NCI-H2196 treated with DMSO at 0.1 percent for 48 hours (cell line): ENCODE measurements around the gene DPF3.

Experiments
- DNase-seq: peaks from one replicate; lab custom pipeline; 2025; ENCODE audit not compliant: unreplicated experiment; lab: John Stamatoyannopoulos, UW

Gene DPF3

DNA sequence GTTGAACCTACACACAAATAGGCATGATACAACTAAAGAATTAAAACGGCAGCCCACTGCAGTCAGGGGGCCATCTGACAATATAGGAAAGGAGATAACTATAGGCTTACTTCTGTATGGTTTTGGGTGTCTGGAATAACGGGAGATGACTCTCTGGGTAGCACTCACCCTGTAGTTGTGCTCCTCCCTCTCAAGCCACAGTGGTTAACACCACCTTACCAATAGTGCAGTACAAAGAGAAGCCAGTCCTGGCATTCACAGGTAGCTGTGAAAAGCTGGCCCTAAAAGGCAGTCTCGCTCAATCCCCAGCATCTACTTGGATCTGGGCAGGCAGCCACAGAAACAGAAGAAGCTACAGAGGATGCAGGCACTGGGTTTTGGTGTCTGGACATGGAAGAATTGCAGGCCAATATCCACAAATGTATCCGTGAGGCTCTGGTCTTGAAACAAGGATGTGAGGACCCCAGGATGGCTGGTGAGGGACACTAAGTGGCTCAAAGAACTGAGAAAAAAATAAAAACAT, 93.0 kb downstream of the DPF3 start:
- no peak for DNase-seq

DNA sequence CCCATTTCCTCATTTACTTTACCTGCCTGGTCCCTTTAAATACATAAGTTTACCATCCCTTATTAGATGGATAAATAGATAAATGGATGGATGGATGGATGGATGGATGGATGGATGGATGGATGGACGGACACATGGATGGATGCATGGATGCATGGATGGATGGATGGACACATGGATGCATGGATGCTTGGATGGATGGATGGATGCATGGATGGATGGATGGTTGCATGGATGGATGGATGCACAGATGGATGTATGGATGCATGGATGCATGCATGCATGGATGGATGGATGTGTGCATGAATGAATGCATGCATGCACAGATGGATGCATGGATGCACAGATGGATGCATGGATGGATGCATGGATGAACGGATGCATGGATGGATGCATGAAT, 93.6 kb downstream of the DPF3 start:
- no peak for DNase-seq

DNA sequence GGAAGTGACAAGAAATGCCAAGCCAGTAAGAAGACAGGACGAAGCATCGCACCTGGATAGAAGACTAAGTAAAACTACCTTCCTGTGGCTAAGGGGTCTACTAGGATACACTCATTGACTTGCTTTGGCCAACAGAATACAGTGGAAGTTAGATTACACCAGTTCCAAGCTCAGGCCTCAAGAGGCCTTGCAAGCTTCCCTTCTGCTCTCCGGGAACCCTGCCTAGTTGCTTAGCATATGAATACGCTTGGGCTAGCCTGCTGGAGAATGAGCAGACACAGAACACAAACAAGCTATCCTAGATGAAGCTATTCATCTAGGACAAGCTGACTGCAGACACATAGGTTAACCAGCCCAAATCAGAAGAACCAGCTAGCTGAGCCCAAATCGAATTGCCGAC, 97.0 kb downstream of the DPF3 start:
- DNase-seq = no peak

DNA sequence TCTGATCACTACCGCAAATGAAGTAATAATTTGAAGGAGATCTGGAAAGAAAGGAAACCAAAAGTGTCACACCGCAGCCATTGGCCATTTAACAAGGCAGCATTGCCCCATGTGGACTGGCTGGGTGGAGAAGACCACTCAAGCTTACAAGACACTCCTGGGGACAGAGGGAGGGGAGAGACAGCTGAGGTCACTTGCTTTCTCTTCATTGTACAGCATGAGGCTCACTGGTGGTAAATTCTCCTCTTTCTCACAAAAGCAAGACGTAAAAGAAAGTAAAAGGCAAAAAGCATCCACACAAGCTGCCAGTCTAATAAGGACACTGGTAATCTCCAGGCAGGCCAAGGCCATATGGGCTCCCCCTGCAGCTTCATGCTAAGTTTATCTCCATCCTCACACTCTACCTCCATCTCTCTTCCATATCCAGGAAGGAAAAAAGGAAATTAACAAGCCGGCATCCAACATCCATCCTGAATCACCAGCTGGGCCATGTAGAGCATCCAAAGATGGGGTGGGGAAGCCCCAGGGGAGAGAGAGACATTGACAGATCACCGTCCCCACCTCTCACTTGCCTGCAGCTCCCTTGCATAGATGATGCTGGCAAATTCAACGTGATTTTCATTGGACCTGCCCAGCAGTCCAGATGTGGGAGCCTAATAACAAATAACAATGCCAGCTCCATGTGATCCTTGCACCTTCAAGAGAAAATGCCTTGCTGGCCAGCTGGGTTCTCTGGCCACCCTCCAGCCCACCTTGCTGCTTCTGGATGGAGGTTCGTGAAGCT, 100.6 kb downstream of the DPF3 start:
- DNase-seq = no peak

DNA sequence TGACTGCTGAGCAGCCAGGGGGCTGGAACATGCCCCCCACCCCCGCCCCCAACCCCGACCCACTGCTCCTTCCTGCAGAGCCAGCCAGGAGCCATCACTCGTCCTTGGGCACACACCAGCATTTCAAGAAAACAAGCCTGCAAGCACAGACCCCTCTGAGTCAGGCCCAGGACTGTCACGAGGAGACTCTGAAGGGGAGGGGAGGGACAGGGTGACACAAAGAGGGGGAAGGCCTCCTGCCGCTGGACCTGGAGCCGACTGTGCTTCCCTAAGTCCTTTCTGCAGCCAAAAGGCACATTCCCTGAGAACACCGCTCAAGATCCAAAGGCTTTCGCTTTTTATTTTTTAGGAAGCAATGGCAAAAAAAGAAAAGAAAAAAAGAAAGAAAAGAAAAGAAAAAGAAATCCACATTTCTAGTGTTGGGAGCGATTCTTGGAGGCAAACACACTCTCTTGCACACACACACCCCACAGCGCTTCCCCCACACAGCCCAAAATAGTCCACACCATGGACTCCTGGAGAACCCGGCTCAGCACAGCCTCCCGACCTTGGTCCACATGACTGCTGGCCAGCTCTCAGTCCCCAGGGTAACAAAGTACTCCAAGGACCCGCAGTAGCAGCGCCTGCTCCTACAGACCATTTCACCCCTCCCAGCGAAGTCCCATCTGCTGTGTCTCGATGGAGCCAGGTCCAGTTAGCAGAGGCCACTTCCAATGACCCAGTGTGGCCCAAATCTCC, 101.7 kb downstream of the DPF3 start:
- no peak for DNase-seq

DNA sequence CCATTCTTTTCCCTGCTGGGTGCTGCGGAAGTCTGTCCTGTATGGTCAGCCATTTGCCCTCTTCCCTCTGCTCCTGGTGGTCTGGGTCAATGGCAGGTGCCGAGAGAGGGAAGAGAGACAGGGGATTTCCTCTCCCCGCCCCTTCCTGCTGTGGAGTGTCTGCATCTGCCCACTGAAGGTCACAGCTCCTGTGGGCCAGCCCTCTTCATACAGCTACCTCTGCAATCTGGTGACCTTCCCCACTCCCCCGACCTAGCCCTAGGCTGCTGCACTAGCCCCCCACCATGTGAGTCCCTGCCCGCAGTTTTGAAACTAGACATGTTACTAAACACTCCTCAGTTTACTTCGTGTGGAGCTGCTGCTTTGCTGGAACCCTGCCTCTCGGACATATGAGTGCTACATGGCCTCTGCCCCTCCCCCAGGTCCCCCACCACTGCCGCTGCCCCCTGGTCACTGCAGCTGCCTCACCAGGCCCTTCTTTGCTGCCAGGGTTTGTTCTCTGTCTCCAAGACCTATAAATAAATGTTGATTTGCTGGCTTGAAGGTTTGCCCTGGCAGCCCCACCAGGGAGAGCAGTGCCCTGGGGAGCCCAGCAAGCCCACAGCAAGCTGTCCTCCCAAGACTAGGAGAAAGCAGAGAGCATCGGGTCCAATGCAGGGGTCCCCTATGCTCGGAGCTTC, 102.9 kb downstream of the DPF3 start:
- no peak for DNase-seq

DNA sequence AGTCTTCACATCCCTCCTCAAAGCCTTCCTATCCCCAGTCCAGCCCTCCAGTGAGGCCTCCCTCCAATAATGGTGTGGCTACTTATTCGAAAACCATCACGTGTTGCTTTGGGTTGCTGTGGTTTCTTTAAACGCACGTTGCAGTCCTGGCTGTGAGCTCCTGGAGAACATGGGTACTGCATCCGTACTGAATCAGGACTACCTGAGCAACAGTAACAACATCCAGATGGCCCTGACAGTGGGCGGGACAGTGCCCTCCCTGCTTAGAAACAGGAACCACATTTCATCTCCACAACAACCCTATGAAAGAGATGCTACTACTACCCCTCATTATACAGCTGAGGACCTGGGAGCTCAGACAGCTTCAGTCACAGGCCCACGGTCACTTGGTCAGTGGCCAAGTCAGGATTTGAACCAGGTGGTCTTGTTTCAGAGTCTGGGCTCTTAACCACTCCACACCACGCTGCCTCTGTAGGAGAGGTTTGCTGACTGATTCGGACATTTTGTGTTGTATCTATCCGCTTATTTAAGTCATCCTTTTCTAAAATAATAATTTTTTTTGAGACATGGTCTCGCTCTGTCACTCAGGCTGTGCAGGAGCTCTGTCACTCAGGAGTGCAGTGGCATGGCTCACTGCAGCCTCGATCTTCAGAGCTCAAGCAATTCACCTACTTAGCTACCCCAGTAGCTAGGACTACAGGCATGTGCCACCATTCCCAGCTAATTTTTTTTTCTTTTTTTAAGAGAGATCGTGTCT, 104.8 kb downstream of the DPF3 start:
- no peak for DNase-seq

DNA sequence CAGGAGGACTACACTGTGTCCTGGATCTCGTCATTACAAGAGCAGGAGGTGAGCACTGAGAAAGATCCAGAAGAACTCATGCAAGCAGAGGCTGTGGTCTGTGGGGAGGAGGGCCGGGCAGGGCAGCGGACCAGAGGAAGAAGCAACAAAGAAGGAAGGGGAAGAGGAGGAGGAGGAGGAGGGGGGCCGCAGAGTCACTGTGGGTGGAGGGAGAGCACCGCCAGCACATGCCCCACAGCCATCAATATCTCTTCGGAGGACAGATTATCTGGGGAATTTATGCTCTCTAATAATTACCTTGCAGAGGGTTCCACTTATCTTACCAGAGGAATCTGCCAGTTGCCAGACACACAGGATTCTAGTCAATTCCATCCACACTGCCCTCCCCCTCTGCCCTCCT, 105.6 kb downstream of the DPF3 start:
- no peak for DNase-seq

DNA sequence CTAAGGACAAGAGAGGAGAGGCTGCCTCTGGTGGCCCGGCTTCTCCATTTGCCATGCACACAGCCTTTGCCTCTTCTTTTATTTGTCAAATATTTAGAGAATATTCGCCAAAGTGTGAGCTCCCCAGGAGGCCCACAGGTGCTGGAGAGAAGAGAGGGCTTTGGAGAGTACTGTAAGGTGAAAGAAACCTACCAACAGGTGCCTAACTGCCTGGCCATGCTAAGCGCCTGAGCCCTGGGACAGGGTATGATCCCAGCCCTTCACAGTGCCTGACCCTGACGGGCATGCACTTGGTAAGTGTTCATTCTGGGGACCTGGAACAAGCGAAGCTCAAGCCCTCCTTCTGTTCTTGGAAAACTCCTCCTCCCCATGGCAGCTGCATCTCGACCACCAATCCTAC, 106.1 kb downstream of the DPF3 start:
- no peak for DNase-seq

DNA sequence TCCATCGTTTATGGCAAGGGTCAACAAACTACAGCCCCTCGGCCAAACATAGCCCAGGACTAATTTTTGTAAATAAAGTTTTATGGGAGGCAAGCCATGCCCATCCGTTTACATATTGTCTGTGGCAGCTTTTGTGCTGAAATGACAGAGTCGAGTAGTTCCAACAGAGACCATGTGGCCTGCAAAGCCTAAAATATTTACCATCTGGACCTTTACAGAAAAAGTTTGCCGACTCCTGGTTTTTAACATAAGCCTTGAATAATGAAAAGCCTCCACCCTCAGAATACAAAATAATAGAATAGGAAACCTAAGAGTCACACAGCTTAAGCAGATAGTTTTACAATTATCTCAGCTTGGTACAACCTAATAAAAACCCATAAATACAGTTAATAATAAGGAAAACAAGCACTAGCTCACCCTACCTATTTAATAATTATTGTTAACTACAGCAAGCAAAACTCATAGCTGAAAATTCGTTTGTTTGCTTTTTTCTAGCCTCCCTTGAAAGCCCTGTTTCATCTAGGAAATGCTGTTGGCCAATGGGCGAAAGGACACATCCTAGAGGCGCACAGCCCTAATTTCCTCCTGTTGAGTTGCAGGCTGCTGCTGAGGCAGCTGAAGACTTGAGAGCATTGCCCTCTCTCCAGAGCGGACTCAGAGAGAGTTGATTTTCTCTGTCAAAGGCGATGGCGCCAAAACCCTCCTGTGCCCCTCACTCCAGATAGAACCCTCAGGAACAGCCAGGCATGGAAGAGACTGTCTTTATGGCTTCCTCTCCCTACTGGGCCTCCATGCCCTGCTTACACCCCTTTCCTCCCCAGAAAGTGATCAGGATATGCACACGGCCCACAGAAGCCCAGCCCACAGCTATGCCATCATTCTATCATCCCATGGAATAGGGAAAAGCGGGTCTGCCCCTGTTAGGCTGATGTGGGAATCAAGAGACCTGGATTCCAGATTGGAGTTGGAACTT, 107.2 kb downstream of the DPF3 start:
- DNase-seq = no peak

DNA sequence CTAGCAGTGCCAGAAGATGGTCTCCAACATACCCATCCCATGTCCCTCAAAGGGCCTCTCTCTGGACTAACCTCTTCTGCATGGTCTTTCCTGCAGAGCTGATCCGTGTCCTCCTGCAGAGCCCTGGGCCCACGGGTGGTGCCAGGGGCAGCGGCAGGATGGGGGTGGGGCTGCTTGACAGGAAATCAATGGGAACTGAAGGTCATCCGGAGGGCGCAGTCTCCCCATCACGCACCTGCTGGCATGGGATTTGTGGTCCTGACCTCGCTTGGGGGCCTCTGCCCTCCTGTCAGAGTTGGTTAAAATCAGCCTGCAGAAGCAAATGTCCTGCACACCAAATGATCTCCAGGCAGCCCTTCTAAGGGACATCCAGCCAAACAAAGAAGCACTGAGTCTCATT, 110.2 kb downstream of the DPF3 start:
- no peak for DNase-seq

DNA sequence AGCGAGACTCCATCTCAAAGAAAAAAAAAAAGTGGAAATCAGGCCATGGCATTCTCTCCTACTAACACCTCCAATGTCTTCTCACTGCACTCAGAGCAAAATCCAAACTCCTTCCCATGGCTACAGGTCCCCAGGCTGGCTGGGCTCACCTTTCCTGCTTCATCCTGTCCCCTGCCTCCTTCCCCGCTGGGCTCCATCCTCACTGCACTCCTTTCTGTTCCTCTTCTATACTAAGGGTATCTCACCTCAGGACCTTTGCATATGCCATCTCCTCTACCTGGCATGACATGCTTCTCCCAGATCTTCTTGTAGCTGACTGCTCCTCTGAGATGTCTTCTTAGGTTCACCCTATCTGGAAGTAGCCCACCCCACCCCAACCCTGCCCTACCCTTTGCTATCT, 111.1 kb downstream of the DPF3 start:
- DNase-seq = no peak

DNA sequence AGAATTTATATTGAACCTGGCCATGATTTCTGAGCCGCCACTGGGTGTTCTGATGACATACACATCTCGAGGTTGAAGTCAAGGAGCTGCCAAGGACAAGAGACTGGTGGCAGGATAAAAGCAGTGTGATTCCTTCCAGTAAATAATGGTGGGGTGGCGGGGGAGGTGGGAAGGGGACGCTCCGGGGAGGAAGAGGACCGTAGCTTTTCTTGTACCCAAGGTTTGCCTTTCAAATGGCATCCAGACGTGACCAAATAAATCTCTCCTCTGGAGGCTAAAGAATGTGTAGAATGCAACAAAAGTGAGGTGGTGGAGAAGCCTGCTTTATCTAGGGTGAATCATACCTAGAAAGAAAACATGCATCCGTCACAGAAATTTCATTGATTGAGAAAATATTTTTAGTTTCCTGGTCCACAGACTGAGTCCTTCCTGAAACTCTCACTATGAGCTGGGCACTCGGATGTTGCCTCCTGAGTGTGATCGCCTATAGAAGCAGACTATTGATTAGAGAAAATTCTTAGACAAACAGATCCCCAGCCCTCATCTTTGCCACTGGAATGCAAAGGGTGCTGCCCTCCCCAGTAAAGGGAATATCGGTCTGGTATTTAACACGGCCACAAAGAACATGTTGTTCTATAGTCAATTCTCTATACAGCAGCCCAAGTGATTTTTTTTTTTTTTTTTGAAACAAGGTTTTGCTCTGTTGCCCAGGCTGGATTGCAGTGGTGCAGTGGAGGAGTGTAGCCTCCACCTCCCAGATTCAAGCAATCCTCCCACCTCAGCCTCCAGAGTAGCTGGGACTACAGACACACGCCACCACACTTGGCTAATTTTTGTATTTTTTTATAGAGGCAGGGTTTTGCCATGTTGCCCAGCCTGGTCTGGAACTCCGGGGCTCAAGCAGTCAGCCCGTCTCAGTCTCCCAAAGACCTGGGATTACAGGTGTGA, 112.1 kb downstream of the DPF3 start:
- DNase-seq = no peak

DNA sequence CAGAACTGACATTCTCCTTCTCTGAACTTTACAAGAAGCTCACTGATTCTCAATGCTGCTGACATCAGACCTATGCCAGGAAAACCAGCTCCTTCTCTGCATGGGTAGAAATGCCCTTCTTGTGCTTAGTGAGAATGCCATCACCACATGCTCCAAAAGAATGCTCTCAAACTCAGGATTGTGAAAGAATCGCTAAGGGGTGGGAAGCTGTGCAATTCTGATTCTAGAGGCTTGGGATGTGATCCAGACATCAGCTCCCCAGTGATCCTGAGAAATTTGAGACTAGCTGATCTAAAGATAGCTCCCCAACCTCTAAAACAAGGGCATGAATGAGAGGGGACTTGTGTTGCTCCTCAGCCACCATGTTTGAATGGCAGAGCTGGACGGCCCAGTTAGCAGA, 113.2 kb downstream of the DPF3 start:
- no peak for DNase-seq

DNA sequence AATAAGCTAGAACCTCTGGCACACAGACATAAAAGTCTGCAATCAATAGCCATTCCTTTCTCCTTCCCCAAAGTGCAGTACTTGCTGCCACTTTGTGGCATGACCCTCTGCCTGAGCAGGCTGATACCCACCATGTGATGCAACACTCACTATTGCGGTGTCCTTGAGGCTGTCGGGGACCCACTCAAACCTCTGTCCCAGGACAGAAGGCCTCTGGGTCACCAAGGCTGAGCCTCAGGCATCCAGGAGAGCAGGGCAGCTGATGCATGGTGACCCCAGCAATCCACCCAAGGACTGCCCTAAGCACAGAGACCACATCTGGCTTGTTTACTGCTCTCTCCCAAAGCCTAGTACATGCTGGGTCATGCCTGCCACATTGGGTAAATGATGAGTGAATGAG, 114.2 kb downstream of the DPF3 start:
- DNase-seq = no peak

DNA sequence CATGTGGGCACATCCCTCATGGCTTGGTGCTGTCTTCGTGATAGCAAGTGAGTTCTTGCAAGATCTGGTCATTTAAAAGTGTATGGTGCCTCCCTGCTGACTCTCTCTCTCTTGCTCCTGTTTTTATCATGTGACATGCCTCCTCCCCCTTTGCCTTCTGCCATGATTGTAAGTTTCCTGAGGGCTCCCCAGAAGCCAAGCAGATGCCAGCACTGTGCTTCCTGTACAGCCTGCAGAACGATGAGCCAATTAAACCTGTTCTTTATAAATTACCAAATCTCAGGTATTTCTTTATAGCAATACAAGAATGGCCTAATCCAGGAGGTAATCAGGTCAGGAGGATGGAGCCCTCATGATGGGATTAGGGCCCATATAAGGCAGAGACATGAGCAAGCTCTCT, 116.3 kb downstream of the DPF3 start:
- no peak for DNase-seq

DNA sequence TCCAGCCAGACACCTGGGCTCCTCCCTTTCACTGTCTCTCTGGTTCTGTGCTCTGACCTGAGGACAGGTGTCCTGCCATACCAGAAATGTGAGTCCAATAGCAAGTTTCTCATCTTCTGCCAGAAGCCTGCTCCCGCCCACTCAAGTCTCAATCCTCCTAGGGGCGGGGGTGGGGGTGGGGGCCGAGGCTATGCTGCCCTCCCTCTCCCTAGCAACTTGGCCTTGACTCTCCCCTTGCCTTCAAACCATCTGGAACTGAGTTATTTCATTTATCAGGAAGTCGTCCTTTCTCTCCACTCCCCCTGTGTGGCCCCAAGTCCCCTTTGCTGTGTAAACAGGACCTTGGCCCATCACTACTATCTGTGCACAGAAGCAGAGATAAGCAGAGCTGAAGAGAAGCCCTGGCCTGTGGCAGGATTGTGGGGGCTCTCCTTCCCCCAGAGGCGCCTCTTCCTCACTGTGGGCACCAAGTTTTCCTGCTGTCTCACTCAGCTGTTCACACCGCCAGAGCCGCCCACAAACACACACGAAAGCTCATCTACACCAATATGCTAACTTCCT, 117.1 kb downstream of the DPF3 start:
- DNase-seq = no peak

DNA sequence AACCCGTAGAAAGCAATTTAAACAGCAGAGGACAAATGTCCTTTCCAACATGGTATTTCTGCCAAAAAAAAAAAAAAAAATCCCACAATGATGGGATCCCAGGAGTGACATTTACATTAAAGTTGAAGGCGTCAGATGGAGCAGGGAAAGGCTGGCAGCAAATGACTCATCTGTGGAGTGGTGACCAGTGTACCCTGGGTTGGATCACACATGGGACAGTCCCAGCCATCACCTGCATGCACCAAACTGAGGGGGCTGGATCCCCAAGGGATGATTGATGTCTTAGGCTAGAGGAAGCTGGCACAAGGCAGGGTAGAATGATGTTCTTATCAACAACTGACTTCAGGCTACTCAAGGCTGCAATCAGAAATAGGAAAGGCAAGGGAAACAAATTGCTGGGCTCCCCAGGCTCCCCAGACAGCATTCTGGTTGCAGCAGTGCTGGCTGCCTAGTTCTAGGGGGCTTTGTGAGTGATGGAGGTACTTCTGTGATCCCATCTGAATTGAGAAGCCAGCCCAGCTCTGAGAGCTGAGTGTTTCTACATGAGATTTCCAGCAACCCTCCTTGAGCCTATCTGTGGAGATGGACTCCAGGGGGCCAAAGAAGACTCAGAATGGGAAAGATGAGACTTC, 117.9 kb downstream of the DPF3 start:
- no peak for DNase-seq
